T-helper 9 cell (primary cell): ENCODE data around the gene SST.
"Not testable (repeated sequence)": the region's sequence is repeated elsewhere in the genome, so short reads cannot be mapped to it uniquely, and the experiment has no call there.

ENCODE experiments used
- DNase-seq: peaks from one replicate; pipeline ENCODE4 v3.0.0-alpha.2; 2020

Gene SST

DNA sequence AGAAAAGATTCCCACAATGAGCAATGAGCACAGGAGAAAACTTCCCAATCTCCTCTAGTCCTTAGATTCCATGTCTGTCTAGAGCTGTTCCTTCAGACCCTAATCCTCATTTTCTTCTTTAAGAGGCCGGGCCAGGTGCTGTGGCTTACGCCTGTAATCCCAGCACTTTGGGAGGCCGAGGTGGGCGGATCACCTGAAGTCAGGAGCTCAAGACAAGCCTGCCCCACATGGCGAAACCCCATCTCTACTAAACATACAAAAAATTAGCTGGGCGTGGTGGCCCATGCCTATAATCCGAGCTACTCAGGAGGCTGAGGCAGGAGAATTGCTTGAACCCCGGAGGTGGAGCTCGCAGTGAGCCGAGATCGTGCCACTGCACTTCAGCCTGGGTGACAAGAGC is 11.6 kb upstream of the SST start:
- DNase-seq = not testable (repeated sequence)

DNA sequence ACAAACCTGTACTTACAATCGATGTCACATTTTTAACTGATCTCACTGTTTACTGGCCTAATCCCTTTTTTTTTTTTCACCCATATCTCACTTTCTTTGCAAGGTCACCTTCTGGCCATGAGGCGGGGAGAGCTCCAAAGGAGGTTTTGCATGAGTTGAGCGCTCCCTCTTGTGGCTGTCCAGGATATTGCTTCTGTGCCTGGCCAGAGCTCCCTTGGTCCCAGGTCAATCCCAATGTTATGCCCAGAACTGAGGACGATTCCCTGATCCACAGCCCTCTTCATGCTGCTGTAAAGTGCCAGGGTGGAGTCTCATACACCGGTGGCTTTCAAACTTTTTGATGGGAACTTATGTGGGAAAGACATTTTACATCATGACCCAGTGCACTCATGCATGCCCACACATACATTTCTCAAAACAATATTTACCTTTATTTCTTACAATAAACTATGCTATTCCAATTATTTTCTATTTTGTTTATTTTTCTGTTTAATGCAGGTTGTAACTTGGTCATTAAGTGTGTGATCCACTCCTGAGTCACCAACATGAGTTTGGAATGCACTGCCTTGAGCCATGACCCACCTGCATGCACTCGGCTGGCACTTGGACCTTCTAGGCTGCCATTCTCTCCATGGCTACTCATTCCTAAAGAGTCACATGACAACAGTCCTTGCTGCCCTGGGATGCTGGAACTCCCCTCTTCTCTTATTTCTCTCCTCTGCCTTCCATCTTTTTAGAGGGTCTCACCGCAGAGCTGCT is 9.6 kb upstream of the SST start:
- DNase-seq = peak; percentile 61

DNA sequence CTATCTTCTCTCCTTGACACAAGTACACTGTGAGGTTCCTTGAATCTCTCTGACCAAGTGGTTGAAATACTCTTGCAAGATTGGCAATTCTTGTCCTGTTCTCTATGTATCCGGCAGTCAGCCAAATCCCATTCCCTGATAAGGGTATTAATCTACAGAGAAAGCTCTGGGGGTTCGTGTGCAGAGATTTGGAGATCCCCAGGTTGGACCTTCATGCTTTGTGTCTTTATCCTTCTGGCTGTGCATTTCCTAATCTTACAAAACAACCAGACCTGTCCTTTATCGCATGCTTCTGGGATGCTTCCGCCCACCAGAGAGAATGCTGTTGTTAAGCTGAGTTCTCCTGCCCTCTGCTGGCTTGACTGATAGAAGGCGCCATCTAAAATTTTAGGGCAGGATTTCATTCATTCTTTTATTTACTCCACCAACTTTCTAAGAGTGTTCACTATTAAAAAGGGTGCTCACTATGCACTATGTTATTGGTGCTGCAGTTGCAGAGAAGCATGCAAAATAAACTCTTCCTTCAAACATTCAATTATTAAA is 8.6 kb upstream of the SST start:
- DNase-seq = no peak

DNA sequence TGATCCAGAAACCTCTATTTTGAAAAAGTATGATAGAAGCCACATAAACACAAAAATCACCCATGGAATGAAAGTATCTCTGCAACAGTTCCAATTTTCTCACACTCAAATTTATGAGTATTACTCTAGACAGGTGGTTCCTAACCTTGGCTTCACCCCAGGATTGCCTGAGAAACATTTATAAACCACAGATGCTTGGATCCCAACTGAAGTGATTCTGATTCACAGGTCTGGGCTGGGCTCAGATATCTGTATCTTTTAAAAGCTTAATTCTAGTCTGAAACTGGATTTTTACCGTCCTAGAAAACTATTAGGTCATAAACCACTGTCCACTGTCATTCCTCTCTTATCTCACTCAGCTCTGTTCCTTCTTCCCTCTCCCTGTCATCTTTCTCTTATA is 7.4 kb upstream of the SST start:
- no peak for DNase-seq

DNA sequence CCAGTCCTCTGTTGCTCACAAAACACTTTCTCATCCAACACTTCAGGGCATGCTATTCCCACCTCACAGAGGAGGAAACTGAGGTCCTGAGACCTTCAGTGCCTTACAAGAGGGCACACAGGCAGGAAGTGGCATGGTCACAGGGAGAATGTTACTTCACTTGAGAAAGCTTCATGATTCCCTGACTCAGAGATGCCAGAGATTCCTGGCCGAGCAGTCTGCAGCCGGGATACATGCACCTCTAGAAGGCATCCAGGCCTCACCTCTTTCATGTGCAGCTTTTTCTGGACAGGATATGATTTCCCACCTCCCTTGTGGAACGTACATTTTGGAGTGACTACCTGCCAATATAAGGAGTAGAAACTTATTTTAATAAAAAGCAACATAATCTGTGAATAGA is 2.8 kb upstream of the SST start:
- no peak for DNase-seq

DNA sequence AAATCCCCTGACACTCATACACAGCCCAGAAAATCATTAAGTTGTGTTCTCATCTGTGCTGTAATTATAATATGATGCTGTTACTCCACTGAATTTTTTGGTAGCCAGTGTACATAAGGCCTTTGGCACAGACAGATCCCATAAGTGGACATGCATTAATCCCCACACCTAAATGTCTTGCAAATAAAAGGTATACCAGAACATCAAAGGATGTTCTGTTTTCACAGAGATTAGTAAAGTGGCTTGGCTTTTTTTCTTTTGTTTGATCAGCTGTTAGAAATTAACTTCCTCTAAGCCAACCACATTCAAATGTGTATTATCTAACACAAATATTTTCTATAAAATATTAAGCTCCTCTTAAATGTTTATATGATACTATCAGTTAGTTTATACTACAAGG is 2.7 kb downstream of the SST start:
- no peak for DNase-seq

DNA sequence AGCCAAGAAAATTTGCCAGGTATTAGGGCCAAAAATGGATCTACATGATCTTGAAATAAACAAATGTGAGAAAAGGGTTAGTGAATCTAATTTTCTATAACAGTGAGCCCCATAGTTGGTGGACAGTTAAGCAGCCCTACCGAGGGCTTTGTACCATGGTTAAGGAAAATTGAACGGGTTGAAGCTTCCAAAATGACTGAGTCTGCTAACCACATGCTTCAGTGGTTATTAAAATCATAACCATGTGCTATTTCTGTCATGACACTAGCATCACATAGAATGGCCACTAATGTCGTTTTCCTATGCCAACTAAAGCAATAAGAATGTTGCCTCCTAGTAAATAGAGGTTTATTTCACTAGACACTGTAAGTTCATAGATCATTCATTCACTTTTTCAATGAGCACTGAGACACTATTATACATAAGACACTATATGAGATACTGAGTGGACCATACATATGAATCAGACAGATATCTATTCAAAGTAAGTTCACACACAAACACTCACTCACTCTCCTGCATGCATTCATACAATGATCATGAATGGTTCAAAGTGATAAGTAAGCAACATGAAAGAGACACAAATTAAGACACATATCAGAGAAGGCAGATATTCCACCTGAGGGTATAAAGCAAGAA is 4.3 kb downstream of the SST start:
- DNase-seq = no peak

DNA sequence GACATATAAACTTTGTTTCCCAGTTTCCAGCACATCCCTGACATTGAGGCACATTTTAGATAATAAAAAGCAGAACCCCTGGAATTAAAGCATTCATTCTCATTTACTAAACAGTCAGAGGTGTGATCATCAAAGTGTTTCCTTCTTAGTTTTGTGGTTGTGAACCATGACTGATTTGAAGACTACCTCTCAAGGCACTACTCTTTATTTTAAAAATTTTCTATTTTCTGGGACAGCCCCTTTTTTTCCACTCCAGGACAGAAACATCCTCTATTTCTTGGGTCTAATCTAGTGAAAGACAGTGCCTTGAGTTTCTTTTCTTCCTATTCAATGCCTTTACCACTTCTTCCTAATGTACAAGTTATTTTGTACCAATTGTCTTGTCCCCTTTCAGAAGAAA is 5.2 kb downstream of the SST start:
- no peak for DNase-seq

DNA sequence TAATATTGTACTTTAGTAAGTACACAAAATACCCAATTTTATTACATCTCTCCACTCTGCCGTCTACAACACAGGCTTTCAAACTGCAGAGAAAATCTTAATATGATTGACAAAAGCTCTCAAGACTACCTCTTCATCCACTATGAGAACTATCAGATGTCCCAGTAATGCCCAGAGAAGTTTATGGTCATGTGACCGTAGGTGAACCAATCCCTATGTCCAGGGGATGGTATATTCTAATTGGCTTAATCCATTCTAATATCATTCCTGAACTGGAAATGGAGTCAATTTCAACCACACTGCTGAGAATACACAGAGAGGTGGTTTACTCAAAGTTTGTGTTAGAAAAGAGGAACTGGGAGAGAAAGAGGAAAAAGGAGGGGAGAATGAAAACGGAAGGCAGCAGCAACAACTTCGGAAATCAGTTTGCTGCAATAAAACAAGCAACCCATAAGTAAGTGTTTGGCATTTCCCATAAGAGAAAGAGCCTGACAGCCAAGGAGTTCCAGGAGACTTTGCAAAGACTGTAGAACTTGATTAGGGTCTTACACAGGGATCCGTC is 7.3 kb downstream of the SST start:
- DNase-seq = no peak

DNA sequence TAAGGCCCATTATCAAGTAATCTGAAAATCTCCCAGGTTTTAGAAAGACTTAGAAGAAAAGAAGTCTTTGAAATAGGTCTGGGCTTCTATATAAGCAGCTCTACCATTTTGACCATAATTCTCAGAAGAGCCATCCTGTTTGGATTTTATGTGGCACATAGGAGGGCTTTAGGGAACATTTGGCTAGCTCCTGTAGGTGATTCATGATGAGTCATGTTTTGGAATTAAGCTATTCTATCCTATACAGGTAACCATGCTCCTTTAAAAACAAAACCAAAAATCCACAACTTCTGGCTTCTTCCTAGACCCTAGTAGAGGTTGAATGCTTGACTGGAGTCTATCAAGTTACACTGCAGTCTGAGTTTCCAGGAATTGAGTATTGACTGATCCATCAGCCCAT is 8.9 kb downstream of the SST start:
- no peak for DNase-seq

DNA sequence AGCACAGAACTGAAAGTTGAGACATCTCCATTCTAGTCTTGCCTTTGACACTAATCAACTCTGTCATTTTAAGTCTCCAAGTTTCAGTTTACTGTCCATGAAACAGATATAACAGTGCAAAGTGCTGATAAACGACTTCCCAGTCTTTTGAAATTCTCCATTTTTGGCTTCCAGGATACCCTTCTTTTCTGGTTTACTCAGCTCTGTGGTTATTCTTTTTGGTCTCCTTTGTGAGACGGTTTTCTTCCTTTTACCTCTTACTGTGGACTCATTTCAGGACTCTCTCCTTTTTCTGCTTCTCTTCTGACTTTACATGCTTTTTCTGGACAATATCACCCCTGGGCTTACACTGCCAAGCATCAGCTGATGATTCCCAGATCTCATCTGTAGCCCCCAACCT is 18.9 kb downstream of the SST start:
- DNase-seq = no peak

DNA sequence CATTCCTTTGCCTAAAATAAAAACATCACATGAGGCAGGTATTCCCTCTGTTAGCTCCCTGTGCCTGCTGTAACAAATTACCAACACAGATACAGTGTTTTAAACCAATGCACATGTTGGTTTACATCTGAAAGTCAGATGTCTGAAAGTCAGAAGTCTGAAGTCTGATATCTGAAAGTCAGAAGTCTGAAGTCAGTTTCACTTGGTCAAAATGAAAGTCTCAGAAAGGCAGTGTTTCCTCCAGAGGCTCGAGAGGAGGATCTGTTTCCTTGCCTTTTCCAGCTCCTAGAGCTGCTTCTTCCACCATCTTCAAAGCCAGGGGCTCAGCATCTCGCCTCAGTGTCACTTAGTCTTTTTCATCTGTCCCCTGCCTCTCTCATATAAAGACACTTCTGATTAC is 22.0 kb downstream of the SST start:
- no peak for DNase-seq

DNA sequence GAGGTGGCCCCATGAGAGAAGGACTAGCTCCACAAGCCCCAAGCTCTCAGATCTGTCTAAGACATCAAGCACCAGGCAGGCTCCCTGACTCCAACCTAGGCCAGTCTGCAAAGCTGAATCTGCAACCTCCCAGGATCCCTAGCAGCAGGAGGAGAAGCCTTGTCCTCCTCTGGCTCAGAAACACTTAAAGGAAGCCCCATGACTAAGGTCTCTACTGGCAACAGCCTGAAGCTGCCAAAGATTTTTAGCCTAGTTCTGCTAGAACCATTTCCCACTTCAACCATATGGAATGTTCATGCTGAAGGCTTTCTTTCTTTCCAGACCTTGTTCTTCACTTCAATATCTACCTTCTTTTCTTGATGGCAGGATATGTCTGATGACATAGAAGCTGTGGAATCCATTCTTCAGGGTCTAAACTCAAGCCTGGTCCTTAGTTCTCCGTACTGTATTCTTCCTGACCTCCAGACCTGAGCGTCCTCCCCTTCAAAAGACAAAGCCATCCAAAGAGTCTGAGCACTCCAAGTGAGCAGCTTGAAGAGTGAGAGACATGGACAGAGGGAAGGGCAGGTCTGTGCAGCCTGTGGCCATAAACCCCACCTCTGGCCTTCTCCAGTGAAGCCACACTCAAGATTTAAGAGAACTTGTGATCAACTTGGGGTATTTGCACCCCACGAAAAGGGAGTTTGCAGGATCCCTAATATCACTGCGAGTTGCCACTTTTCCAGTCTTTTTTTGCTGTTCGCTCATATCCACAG is 23.1 kb downstream of the SST start:
- no peak for DNase-seq

DNA sequence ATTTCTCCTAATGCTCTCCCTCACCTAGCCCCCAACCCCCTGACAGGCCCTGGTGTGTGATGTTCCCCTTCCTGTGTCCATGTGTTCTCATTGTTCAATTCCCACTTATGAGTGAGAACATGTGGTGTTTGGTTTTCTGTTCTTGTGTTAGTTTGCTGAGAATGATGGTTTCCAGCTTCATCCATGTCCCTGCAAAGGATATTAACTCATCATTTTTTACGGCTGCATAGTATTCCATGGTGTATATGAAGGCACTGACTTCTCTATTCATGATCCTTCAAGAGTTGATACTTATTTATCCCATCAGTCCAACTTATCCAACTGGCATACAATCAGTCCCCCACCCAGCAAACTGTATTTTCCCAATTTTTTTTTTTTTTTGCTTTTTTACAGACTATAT is 24.8 kb downstream of the SST start:
- not testable (repeated sequence) for DNase-seq

DNA sequence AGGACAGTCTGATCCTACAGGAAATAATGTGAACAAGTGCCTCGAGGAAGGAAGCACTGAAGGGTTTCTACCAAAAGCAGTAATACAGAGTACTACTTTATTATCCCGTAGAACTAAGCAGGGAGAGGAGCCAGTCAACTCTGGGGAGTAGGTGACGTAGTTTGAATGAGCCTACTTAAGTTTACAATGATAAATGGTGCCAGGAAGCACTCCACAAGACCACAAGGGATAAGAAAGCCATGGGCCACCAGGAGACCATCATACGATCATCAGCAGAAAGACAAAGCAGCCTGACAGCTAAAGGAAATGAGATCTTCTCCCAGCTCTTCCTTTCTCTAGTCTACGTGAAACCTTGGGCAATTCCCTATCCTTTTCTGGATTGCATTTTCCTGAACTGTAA is 27.3 kb downstream of the SST start:
- no peak for DNase-seq

DNA sequence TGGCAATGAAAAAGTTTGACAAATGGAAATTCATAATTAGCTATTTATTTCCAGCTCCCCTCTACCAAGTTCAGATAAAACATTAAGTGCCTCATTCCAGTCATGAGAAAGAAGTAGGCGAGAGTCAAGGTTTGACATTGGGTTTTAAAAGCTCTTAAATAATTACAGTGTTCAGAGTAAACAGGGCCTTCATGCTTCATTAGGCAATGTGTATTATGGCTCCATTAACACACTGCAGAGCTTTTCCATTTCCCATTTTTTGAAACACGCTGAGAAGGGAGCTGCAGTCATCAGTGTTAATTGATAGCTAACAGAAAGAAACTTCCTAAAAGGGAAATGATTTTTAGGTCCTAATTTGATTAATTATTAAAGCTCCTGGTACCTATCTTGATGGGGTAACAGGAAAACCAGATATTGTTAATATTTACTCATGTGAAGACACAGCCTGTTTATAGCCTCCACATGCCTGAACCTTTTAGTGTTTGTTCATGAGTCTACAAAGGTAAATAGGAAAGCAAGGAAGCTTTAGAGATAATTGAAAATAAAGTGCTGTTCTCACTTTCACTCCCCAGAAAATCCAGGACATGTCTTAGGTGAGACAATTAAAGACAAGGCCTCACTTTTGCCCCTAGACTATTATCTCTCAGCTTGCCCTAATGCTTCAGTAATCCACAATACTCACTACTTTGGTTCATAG is 28.7 kb downstream of the SST start:
- DNase-seq = no peak

DNA sequence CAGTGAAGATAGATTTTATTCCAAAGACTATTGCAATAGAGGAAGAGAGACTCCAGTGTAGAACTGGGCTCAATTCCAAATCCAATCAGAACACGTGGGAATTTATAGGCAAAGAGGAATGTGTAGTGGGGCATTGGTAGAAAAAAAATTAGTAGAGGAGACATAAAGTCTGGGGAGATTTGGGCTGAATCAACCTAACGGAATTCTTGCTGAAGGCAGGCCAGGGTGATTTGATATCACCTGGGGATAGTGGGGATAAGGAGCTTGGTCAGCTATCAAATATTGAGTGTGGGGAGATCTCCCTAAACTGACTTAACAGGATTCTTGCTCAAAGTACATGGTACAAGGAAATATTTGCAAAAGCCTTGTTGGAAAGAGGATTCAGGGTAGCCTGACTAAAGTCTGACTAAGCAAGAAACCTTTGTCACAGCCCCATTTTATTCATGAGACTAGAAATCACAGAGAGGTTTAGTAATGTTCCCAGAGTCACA is 29.6 kb downstream of the SST start:
- no peak for DNase-seq

DNA sequence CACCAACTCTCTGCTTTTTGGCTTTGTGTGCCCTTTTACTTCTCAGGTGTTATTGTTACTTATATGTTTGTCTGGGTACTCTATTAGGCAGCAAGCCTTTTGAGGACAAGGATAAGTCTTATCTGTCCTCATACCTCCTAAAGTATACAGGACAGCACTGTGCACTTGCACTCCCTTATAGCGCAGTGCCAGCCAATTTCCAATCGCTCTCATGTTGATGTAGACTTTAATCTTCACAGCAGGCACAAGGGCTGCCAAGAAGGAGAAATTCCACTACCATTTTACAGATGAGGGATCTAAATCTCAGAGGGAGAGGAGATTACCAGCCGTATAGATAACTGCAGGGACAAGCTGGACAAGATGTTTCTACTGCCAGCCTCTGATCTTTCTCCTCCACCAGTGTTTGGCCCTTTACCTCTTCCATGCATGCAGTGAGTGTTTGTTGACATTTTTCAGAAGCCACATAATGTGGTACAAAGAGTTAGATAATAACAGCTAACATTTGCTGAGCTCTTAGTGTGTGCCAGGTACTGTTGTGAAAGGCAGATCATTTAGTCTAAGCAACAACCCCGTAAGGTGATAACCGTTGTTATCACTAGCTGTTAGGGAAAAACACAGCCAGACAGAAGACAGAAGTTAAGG is 30.1 kb downstream of the SST start:
- DNase-seq = no peak

DNA sequence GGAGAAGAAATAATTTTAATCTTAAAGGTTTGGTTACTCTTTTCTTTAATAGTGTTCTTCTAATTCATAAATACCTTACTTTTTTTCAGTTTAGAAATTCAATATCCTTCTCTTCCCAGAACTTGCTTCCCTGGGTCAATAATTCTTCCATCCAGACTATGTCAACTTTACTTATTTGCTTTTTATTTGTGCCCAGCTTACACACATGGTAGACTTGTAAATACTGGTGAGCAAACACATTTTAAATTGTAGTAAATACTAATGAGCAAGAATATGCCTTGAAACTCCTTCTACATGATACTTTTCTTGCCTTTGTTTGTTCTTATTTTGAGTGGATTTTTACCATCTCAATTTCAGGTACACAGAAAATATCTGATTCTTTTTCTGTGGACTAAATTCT is 33.7 kb downstream of the SST start:
- no peak for DNase-seq

DNA sequence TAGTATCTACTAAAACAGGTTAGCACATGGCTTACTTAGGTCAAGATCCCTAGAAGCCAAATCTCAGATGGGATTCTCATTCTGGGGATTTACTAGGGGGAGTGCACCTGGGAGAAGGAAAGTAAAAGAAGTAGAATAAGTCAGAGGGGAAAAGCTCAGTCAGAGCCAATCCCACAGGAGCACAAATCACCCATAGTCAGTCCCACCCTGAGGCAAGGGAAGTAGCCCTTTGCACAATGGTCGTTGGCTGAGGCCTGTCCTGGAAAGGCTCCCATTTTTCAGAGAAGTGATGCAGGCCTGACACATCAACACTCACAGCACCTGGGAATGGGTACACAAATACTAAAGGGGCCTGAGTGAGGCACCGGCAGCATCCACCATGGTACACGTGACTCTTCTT is 39.8 kb downstream of the SST start:
- no peak for DNase-seq

DNA sequence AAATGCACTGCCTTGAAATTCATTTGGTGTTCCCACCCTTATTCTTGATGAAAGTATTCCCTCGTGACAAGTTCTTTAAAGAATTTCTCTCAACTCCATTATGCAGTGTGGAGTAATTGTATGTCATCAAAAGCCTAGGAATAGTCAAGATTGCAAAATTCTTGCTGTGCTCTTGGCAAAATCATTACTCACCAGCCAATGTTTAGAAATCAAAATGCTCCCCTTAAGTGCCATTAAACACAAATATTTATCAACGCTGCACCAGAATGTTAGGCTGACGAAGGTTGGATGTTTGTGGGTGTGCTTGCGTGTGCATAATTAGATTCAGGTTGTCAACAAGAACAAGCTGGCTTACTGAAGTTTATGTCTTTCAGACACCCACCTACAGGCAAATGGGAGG is 40.5 kb downstream of the SST start:
- DNase-seq = no peak

DNA sequence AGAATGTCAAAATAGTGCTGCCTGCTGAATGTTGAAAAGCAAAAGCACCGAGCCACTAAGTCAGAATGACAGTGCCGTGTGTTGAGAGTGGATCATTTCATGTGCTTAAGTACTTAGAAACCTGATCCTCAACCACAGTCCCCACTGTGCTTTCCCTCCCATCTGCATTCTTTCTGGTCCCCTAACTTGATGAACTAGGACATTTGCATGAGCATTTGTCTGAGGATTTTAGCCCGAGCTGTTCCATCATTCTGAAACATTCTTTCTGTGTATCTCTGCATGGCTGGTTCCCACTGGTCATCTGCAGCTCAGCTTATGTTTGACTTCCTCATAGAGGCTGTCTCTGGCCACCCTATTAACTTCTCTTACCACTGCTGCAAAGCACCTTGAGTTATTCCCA is 42.0 kb downstream of the SST start:
- no peak for DNase-seq
